Right renal pelvis (tissue), 4 donors: ENCODE measurements around the gene PTPN6. TPM values are rescaled to one million over a fixed set of nuclear protein-coding genes. Genes with fewer than 3 reads are reported as not detected.

Experiments used
- DNase-seq, 4 donors: peaks; one replicate each; pipeline ENCODE4 v3.0.0-alpha.2; 2013; ENCODE audit warnings: low read depth in 4 of 4, low spot score in 3 of 4, missing footprints in 1 of 4
- polyA plus RNA-seq, 4 donors: library from polyadenylated mRNA; unstranded; fragments of 120-200 nt; gene quantifications; one replicate each; pipeline ENCODE4 v1.2.1, GENCODE V29; 2013; ENCODE audit not compliant: insufficient read length in 4 of 4

Gene PTPN6
- polyA plus RNA-seq, 4 donors, result 19.1 to 22.4 (median 20.9) TPM

GRCh38 chr12:6953442-6954315 is 2.5 kb downstream of the PTPN6 start:
- DNase-seq, result no peak

GRCh38 chr12:6954316-6955107 is 3.4 kb downstream of the PTPN6 start:
- DNase-seq, result no peak

GRCh38 chr12:6955108-6956020 is 4.2 kb downstream of the PTPN6 start:
- no peak for DNase-seq

GRCh38 chr12:6956021-6956727 is 5.0 kb downstream of the PTPN6 start:
- DNase-seq, result no peak

- no peak for DNase-seq
Measured at GRCh38 chr12:6957151-6957701, 6.1 kb downstream of the PTPN6 start.

GRCh38 chr12:6957741-6958608 is 6.8 kb downstream of the PTPN6 start:
- DNase-seq, result no peak

GRCh38 chr12:6958609-6959057 is 7.5 kb downstream of the PTPN6 start:
- no peak for DNase-seq

GRCh38 chr12:6959058-6959804 is 8.1 kb downstream of the PTPN6 start:
- no peak for DNase-seq

- DNase-seq, result no peak
Measured at GRCh38 chr12:6959805-6960592, 8.8 kb downstream of the PTPN6 start.

- DNase-seq, result no peak
Measured at GRCh38 chr12:6960593-6961277, 9.6 kb downstream of the PTPN6 start.

- no peak for DNase-seq
Measured at GRCh38 chr12:6961278-6961694, 10.1 kb downstream of the PTPN6 start.

GRCh38 chr12:6961695-6962284 is 10.6 kb downstream of the PTPN6 start:
- peak in 1 of 4 donors; percentile 51 for DNase-seq

GRCh38 chr12:6962285-6963015 is 11.3 kb downstream of the PTPN6 start:
- DNase-seq, result no peak

- DNase-seq, result no peak
Measured at GRCh38 chr12:6963016-6963731, 12.0 kb downstream of the PTPN6 start.
